ENCODE measurements around the gene PEX26.

PEX26 gene

GRCh38 chr22:18077639-18078328, at the start of gene PEX26:
TSS of gene PEX26 (plus strand) at chr22:18077990. CDS start at chr22:18078377, 387 bp downstream.
- DNase-seq (ENCODE audit: low read depth in 2 of 2): peak; percentile 96
- peak within 1 kb of the TSS; percentile 96 to 97 for H3K4me3 ChIP-seq (replicated peaks in 1 of 2; ENCODE audit: low read depth in 2 of 2, low read length in 2 of 2)
- no peak for TF ChIP-seq CTCF (IDR thresholded peaks at IDR 0.05; ENCODE audit: low read depth, low read length)

GRCh38 chr22:18028817-18029527, 48.8 kb upstream of the PEX26 start:
- TF ChIP-seq CTCF (IDR thresholded peaks at IDR 0.05; ENCODE audit: low read depth, low read length): no peak
- H3K4me3 ChIP-seq (replicated peaks in 1 of 2; ENCODE audit: low read depth in 2 of 2, low read length in 2 of 2): peak overlapping the region in 1 of 2 donors; percentile 3
- DNase-seq (ENCODE audit: low read depth in 2 of 2): no peak

GRCh38 chr22:18029686-18030267, 48.0 kb upstream of the PEX26 start:
- no peak for TF ChIP-seq CTCF (IDR thresholded peaks at IDR 0.05; ENCODE audit: low read depth, low read length)
- no peak for DNase-seq (ENCODE audit: low read depth in 2 of 2)
- no peak overlapping the region for H3K4me3 ChIP-seq (replicated peaks in 1 of 2; ENCODE audit: low read depth in 2 of 2, low read length in 2 of 2)

GRCh38 chr22:18031695-18032454, 45.9 kb upstream of the PEX26 start:
- DNase-seq (ENCODE audit: low read depth in 2 of 2): peak; percentile 84 to 96
- no peak overlapping the region for H3K4me3 ChIP-seq (replicated peaks in 1 of 2; ENCODE audit: low read depth in 2 of 2, low read length in 2 of 2)
- TF ChIP-seq CTCF (IDR thresholded peaks at IDR 0.05; ENCODE audit: low read depth, low read length): no peak

GRCh38 chr22:18032455-18033101, 45.2 kb upstream of the PEX26 start:
- H3K4me3 ChIP-seq (replicated peaks in 1 of 2; ENCODE audit: low read depth in 2 of 2, low read length in 2 of 2): no peak overlapping the region
- no peak for TF ChIP-seq CTCF (IDR thresholded peaks at IDR 0.05; ENCODE audit: low read depth, low read length)
- peak; percentile 43 to 91 for DNase-seq (ENCODE audit: low read depth in 2 of 2)

Measured in cardiac fibroblast (primary cell).